Neural cell (in vitro differentiated cells): ENCODE measurements around the gene ATP2B2. TPM values are rescaled to one million over a fixed set of nuclear protein-coding genes. Genes with fewer than 3 reads are reported as not detected.

ENCODE experiments used
- H2AFZ ChIP-seq: fragments of 200-600, 300-800 bp; sonication (generic), shearing (Covaris generic); 2 replicates; pipeline ENCODE4 v1.6.0; 2014; ENCODE audit warnings: low read depth, mild to moderate bottlenecking, antibody characterized with exemption, low read length, moderate library complexity
- H3F3A ChIP-seq: fragments of 200-600 bp; shearing (Covaris generic); 2 replicates; pipeline ENCODE4 v1.6.1; 2016; ENCODE audit warnings: mild to moderate bottlenecking, moderate library complexity, mixed read lengths, antibody characterized with exemption, low read length; ENCODE audit not compliant: insufficient read depth, poor library complexity, severe bottlenecking
- H3K27ac ChIP-seq: fragments of 200-600, 300-800 bp; sonication (generic), shearing (Covaris generic); 2 replicates; pipeline ENCODE4 v1.5.1; 2014; ENCODE audit warnings: mild to moderate bottlenecking, low read length, moderate library complexity
- H3K27me3 ChIP-seq: fragments of 300-800, 200-600 bp; sonication (generic), shearing (Covaris generic); 2 replicates; pipeline ENCODE4 v1.6.0; 2014; ENCODE audit warnings: mild to moderate bottlenecking, low read depth, low read length, moderate library complexity; ENCODE audit not compliant: insufficient read depth
- H3K36me3 ChIP-seq: fragments of 300-800, 200-600 bp; sonication (generic), shearing (Covaris generic); 2 replicates; pipeline ENCODE4 v1.5.1; 2014; ENCODE audit warnings: mild to moderate bottlenecking, antibody characterized with exemption, low read length, moderate library complexity; ENCODE audit not compliant: insufficient read depth
- H3K4me2 ChIP-seq: fragments of 300-800, 200-600 bp; sonication (generic), shearing (Covaris generic); 2 replicates; pipeline ENCODE4 v1.6.0; 2014; ENCODE audit warnings: mild to moderate bottlenecking, low read length
- H3K4me3 ChIP-seq: fragments of 300-800, 200-600 bp; sonication (generic), shearing (Covaris generic); 2 replicates; pipeline ENCODE4 v1.5.1; 2014; ENCODE audit warnings: mild to moderate bottlenecking, low read length, moderate library complexity
- H3K79me2 ChIP-seq: fragments of 200-600 bp; shearing (Covaris generic); replicated peaks from 2 replicates; pipeline ENCODE4 v1.6.0; 2014; ENCODE audit warnings: mild to moderate bottlenecking, low read length, moderate library complexity; ENCODE audit not compliant: insufficient read depth
- H3K9ac ChIP-seq: fragments of 300-800, 200-600 bp; sonication (generic), shearing (Covaris generic); 2 replicates; pipeline ENCODE4 v1.6.1; 2016; ENCODE audit warnings: mild to moderate bottlenecking, low read length, mixed read lengths
- H3K9me2 ChIP-seq: fragments of 200-600 bp; shearing (Covaris generic); 2 replicates; pipeline ENCODE4 v1.6.1; 2016; ENCODE audit warnings: mild to moderate bottlenecking, low read length, mixed read lengths; ENCODE audit not compliant: insufficient read depth
- H3K9me3 ChIP-seq: fragments of 200-600, 300-800 bp; sonication (generic), shearing (Covaris generic); 2 replicates; pipeline ENCODE4 v1.6.1; 2016; ENCODE audit warnings: mild to moderate bottlenecking, mixed run types, low read length, moderate library complexity, mixed read lengths
- H4K20me1 ChIP-seq: fragments of 200-600 bp; shearing (Covaris generic); 2 replicates; pipeline ENCODE4 v1.6.1; 2016; ENCODE audit warnings: mild to moderate bottlenecking, mixed run types; ENCODE audit not compliant: insufficient read depth
- EP300 ChIP-seq: fragments of 450-650 bp; conservative IDR thresholded peaks from 2 replicates; pipeline ENCODE4 v1.6.1; 2014; ENCODE audit warnings: antibody characterized with exemption, mild to moderate bottlenecking, moderate library complexity; ENCODE audit not compliant: poor library complexity, severe bottlenecking
- EZH2 ChIP-seq: fragments of 200-600, 300-800 bp; shearing (Covaris generic), sonication (generic); IDR thresholded peaks from 2 replicates; pipeline ENCODE4 v1.6.1; 2014; ENCODE audit warnings: antibody characterized with exemption, low read length, borderline replicate concordance, mild to moderate bottlenecking; ENCODE audit not compliant: insufficient read depth, poor library complexity, severe bottlenecking
- MXI1 ChIP-seq: fragments of 450-650 bp; conservative IDR thresholded peaks from 2 replicates; pipeline ENCODE4 v1.6.1; 2014; ENCODE audit warnings: antibody characterized with exemption, mild to moderate bottlenecking; ENCODE audit not compliant: poor library complexity, severe bottlenecking
- POLR2AphosphoS5 ChIP-seq: IDR thresholded peaks from 2 replicates; pipeline ENCODE4 v1.6.1; 2012
- RAD21 ChIP-seq: fragments of 450-650 bp; conservative IDR thresholded peaks from 2 replicates; pipeline ENCODE4 v1.6.1; 2014; ENCODE audit warnings: antibody characterized with exemption, mild to moderate bottlenecking, moderate library complexity
- SMC3 ChIP-seq: fragments of 450-650 bp; conservative IDR thresholded peaks from 2 replicates; pipeline ENCODE4 v1.6.1; 2014; ENCODE audit warnings: antibody characterized with exemption, mild to moderate bottlenecking, moderate library complexity; ENCODE audit not compliant: poor library complexity
- TAF1 ChIP-seq: IDR thresholded peaks from 2 replicates; pipeline ENCODE4 v1.6.1; 2012; ENCODE audit warnings: low read depth
- polyA plus RNA-seq: library from polyadenylated mRNA; depleted of rRNA; stranded (reverse); fragments of >200 nt; gene quantifications from 2 replicates; pipeline ENCODE4 v1.2.3, GENCODE V29; 2014
- TF ChIP-seq, protein P1 (sequence below): IDR thresholded peaks from 2 replicates; pipeline ENCODE4 v1.6.1; 2012; ENCODE audit warnings: borderline replicate concordance
- TF ChIP-seq, protein P2 (sequence below): fragments of 450-650 bp; IDR thresholded peaks from 2 replicates; pipeline ENCODE4 v1.5.1; 2014; ENCODE audit warnings: antibody characterized with exemption, mild to moderate bottlenecking, moderate library complexity; ENCODE audit not compliant: poor library complexity, severe bottlenecking

ATP2B2 gene
- polyA plus RNA-seq, 1 donor from 2014 or later: 8.3 TPM

DNA sequence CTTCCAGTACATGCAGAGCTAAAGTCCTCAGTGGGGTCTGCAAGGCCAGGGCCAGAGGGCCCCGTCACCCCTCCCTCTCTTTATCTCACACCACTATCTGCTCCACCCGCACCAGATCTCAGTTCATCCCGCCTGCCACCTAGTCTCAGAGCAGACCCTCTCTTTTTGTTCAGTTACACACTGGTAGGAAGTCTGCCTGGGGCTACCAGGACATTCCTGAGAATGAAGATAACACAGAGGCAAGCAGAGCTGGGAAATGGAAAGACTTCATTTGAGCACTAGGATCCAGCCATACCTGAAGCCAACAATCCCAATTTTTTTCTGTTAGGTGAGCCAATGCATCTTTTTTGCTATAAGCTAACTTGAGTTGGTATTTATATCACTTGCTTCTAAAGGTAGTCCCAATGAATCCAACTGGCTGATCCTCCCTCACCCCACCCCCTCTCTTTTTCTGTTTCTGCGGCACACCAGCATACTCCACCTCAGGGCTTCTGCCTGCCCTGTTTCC is 24.5 kb downstream of the ATP2B2 start:
- Histone ChIP-seq H3K27me3 (no peaks in the 10 kb centered on the region), H3K27ac (no peak overlapping the region)

DNA sequence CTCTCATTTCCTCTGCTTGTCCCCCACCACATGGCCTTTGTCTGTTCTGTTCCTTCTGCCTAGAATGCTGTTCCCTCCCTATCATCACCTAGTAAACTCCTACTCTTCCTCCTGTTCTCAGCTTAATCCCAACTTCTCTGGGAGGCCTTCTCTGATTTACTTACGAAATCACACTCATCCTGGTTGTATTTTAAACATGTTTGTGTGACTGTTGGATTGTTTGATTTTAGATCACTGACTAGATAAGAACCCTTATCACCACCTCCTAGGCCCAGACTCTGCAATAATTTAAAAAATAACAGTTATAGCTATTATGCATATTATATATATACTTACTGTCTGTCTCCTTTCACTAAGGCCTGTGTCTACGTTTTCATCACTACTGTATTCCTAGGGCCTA is 26.1 kb downstream of the ATP2B2 start:
- no peak overlapping the region for H3K27ac ChIP-seq
- no peak overlapping the region for H2AFZ ChIP-seq
- no peaks in the 10 kb centered on the region for H3K79me2 ChIP-seq
- no peaks in the 10 kb centered on the region for H3K36me3 ChIP-seq
- H3K9me2 ChIP-seq: no peaks in the 10 kb centered on the region
- H3K27me3 ChIP-seq: no peaks in the 10 kb centered on the region
- no peak overlapping the region for H3K4me2 ChIP-seq
- H3K9me3 ChIP-seq: peaks cover 5% of the 10 kb centered on the region
- TF ChIP-seq, protein P1, sequence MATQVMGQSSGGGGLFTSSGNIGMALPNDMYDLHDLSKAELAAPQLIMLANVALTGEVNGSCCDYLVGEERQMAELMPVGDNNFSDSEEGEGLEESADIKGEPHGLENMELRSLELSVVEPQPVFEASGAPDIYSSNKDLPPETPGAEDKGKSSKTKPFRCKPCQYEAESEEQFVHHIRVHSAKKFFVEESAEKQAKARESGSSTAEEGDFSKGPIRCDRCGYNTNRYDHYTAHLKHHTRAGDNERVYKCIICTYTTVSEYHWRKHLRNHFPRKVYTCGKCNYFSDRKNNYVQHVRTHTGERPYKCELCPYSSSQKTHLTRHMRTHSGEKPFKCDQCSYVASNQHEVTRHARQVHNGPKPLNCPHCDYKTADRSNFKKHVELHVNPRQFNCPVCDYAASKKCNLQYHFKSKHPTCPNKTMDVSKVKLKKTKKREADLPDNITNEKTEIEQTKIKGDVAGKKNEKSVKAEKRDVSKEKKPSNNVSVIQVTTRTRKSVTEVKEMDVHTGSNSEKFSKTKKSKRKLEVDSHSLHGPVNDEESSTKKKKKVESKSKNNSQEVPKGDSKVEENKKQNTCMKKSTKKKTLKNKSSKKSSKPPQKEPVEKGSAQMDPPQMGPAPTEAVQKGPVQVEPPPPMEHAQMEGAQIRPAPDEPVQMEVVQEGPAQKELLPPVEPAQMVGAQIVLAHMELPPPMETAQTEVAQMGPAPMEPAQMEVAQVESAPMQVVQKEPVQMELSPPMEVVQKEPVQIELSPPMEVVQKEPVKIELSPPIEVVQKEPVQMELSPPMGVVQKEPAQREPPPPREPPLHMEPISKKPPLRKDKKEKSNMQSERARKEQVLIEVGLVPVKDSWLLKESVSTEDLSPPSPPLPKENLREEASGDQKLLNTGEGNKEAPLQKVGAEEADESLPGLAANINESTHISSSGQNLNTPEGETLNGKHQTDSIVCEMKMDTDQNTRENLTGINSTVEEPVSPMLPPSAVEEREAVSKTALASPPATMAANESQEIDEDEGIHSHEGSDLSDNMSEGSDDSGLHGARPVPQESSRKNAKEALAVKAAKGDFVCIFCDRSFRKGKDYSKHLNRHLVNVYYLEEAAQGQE: no peak
- no peak for TF ChIP-seq POLR2AphosphoS5
- no peak for TF ChIP-seq EP300
- no peak for TF ChIP-seq MXI1
- no peak for TF ChIP-seq TAF1
- no peak overlapping the region for H3K4me3 ChIP-seq
- H4K20me1 ChIP-seq: no peaks in the 10 kb centered on the region
- no peaks in the 10 kb centered on the region for H3F3A ChIP-seq
- H3K9ac ChIP-seq: no peak overlapping the region

More for the DNA sequence above, 24.5 kb downstream of the ATP2B2 start:
- Histone ChIP-seq H3K4me3 (no peak overlapping the region), H3K36me3 (no peaks in the 10 kb centered on the region), H4K20me1 (no peaks in the 10 kb centered on the region), H3K9me3 (peaks cover 5% of the 10 kb centered on the region), H3K4me2 (no peak overlapping the region), H3K79me2 (no peaks in the 10 kb centered on the region), H3K9ac (no peak overlapping the region), H3K9me2 (no peaks in the 10 kb centered on the region), H3F3A (no peaks in the 10 kb centered on the region), H2AFZ (no peak overlapping the region)
- TF ChIP-seq EP300 (no peak), MXI1 (no peak)
- TF ChIP-seq, protein P2, sequence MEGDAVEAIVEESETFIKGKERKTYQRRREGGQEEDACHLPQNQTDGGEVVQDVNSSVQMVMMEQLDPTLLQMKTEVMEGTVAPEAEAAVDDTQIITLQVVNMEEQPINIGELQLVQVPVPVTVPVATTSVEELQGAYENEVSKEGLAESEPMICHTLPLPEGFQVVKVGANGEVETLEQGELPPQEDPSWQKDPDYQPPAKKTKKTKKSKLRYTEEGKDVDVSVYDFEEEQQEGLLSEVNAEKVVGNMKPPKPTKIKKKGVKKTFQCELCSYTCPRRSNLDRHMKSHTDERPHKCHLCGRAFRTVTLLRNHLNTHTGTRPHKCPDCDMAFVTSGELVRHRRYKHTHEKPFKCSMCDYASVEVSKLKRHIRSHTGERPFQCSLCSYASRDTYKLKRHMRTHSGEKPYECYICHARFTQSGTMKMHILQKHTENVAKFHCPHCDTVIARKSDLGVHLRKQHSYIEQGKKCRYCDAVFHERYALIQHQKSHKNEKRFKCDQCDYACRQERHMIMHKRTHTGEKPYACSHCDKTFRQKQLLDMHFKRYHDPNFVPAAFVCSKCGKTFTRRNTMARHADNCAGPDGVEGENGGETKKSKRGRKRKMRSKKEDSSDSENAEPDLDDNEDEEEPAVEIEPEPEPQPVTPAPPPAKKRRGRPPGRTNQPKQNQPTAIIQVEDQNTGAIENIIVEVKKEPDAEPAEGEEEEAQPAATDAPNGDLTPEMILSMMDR: no peak

DNA sequence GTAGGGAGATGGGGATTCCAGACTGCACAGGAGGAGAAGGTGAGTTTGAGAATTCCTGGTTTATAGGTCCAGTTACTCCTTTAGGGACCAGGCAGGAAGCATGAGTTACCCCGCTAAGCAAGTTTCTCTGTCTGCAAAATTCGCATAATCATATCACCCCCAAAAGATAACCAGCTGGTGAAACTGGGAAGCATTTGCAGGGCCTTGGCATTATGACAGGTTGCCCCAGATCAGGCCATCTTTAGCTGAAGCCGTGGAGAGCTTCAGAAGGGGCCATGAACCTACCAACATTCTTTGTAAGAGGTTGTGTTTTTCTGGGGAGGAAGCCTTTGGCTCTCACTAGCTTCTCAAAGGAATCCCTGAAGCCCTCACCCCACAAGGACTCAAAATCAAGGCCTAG is 29.4 kb downstream of the ATP2B2 start:
- Histone ChIP-seq H3K79me2 (no peaks in the 10 kb centered on the region), H3K36me3 (no peaks in the 10 kb centered on the region), H3K27me3 (no peaks in the 10 kb centered on the region), H3K4me3 (no peak overlapping the region), H3K9me3 (peaks cover 5% of the 10 kb centered on the region), H3F3A (no peaks in the 10 kb centered on the region), H4K20me1 (no peaks in the 10 kb centered on the region), H3K9me2 (no peaks in the 10 kb centered on the region), H2AFZ (no peak overlapping the region), H3K27ac (no peak overlapping the region), H3K4me2 (no peak overlapping the region), H3K9ac (no peak overlapping the region)
- TF ChIP-seq POLR2AphosphoS5 (no peak), RAD21 (no peak), TAF1 (no peak), EP300 (no peak), EZH2 (no peak), SMC3 (no peak), MXI1 (no peak)
- TF ChIP-seq, protein P1: no peak
- TF ChIP-seq, protein P2: no peak
